Measurements from ENCODE around the gene CYSTM1. TPM values are rescaled to one million over a fixed set of nuclear protein-coding genes. Genes with fewer than 3 reads are reported as not detected.
A peak's percentile ranks its signal among the peaks of the same experiment; 100 is the strongest.

The CYSTM1 gene
- total RNA-seq, 1 experiment from 2014 or later, result 93.5 TPM

DNA sequence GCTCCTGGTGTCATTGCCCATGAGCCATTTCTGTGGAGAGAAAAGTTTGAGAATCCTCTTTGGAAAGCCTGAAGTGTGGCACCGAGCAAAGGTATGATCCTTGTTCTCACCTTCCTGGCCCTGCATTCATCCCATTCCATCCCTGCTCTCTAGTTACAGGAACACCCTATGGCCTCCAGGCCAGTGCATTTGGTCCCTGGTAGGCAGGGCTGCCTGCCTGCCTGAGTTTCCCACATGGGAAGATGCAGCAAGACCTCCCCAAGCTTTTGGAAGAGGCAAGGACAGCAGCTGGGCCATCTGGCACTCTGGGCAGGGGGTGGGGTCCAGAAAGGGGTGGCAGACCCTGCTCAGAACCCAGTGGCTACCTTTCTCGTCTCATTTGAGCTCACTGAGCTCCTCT, 24.8 kb upstream of the CYSTM1 start:
- H3K4me3 Mint-ChIP-seq (ENCODE audit: unreplicated experiment), result no peak overlapping the region
- POLR2A ChIA-PET, result no interaction called here
- intact Hi-C loops (cut with micrococcal nuclease; ENCODE audit: unreplicated experiment), result loop anchor here (10.0 kb wide), 1 partner anchor 285 kb away; no protein-coding TSS in a partner anchor
- no peaks in the 10 kb centered on the region for H3K36me3 Mint-ChIP-seq (ENCODE audit: insufficient read depth, unreplicated experiment)
- H3K27me3 ChIP-seq (replicated peaks; ENCODE audit: control insufficient read depth, insufficient read depth, low read length), result no peaks in the 10 kb centered on the region
- H3K27ac Mint-ChIP-seq (ENCODE audit: unreplicated experiment), result no peak overlapping the region
- H3K4me1 Mint-ChIP-seq (ENCODE audit: low read depth, unreplicated experiment), result peaks cover 8% of the 10 kb centered on the region
- no peak overlapping the region for H3K4me3 ChIP-seq (ENCODE audit: low read depth, low read length)
- BruUV-seq (replicated peaks), result no TSS peak
- no peaks in the 10 kb centered on the region for H3K36me3 ChIP-seq (ENCODE audit: control insufficient read depth, insufficient read depth, low read length)
- no peaks in the 10 kb centered on the region for H3K9me3 Mint-ChIP-seq (ENCODE audit: unreplicated experiment)
- no peaks in the 10 kb centered on the region for H3K27me3 Mint-ChIP-seq (ENCODE audit: insufficient read depth, unreplicated experiment)
- peaks cover 9% of the 10 kb centered on the region; the same call in 1 of the 2 replicates for H3K4me1 ChIP-seq
- H3K9me3 ChIP-seq, result no peaks in the 10 kb centered on the region
- DNase-seq, result no peak
- TF ChIP-seq CTCF (IDR thresholded peaks at IDR 0.05; ENCODE audit: insufficient read depth in 1 of 2, low read depth in 1 of 2, low read length in 1 of 2, severe bottlenecking in 1 of 2, unreplicated experiment in 1 of 2), result no peak
- CTCF ChIA-PET, result no interaction called here

DNA sequence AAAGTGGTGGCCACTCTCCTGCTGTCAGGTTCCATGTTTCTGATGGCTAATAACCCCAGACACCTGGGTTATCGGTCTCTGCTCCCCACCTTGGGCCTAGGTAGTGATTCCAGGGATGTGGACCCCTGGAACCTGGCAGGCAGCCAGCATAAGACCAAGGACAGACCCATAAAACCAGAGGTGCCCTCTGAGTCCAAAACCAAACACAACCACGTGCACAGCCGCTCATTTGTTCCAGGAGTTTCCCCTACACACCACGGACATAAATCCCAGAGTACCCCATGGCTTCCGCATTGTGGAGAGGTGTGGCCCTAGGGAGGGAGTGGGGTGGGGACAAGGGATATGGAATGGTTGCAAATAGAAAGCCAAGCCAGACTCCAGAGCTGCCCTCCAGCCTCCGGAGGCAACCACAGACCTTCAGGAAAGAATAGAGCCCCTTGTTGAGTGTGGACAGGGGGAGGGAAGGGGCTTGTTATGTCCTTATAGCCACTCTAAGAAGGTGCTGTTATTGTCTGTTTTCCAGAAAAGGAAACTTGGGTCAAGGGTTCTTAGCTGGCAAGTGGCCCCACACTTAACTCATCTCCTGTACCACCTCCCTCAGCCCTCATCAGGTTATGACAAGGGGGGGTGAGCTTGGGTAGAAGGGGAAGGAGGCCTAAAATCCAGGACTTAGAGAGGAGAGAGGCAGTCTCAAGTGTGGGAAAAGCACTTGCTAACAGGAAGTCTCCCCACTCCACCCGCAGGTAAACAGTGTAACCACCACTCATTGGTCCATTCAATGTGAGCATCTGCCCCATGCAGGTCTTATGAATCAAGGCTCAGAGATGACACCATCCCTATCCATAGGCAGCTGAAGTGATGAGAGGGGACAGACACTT, 23.6 kb upstream of the CYSTM1 start:
- POLR2A ChIA-PET, result no interaction called here
- Mint-ChIP-seq H3K4me1 (ENCODE audit: low read depth, unreplicated experiment) (peaks cover 8% of the 10 kb centered on the region), H3K27ac (ENCODE audit: unreplicated experiment) (peak overlapping the region; percentile 7), H3K36me3 (ENCODE audit: insufficient read depth, unreplicated experiment) (no peaks in the 10 kb centered on the region), H3K27me3 (ENCODE audit: insufficient read depth, unreplicated experiment) (no peaks in the 10 kb centered on the region), H3K9me3 (ENCODE audit: unreplicated experiment) (no peaks in the 10 kb centered on the region), H3K4me3 (ENCODE audit: unreplicated experiment) (peak overlapping the region; percentile 41)
- intact Hi-C loops (cut with micrococcal nuclease; ENCODE audit: unreplicated experiment), result loop anchor here (10.0 kb wide), 1 partner anchor 287 kb away; no protein-coding TSS in a partner anchor
- H3K36me3 ChIP-seq (ENCODE audit: control insufficient read depth, insufficient read depth, low read length), result no peaks in the 10 kb centered on the region
- no peak for DNase-seq
- no TSS peak for BruUV-seq (replicated peaks)
- no peaks in the 10 kb centered on the region for H3K27me3 ChIP-seq (replicated peaks; ENCODE audit: control insufficient read depth, insufficient read depth, low read length)
- no peaks in the 10 kb centered on the region for H3K9me3 ChIP-seq
- no peak for TF ChIP-seq CTCF (IDR thresholded peaks at IDR 0.05; ENCODE audit: insufficient read depth in 1 of 2, low read depth in 1 of 2, low read length in 1 of 2, severe bottlenecking in 1 of 2, unreplicated experiment in 1 of 2)
- H3K4me3 ChIP-seq (ENCODE audit: low read depth, low read length), result no peak overlapping the region
- CTCF ChIA-PET, result interaction anchor here (1.1 kb wide), 1 partner anchor 10 kb away, joined by 3 read pairs; no protein-coding TSS in a partner anchor
- peaks cover 9% of the 10 kb centered on the region; the same call in 1 of the 2 replicates for H3K4me1 ChIP-seq

DNA sequence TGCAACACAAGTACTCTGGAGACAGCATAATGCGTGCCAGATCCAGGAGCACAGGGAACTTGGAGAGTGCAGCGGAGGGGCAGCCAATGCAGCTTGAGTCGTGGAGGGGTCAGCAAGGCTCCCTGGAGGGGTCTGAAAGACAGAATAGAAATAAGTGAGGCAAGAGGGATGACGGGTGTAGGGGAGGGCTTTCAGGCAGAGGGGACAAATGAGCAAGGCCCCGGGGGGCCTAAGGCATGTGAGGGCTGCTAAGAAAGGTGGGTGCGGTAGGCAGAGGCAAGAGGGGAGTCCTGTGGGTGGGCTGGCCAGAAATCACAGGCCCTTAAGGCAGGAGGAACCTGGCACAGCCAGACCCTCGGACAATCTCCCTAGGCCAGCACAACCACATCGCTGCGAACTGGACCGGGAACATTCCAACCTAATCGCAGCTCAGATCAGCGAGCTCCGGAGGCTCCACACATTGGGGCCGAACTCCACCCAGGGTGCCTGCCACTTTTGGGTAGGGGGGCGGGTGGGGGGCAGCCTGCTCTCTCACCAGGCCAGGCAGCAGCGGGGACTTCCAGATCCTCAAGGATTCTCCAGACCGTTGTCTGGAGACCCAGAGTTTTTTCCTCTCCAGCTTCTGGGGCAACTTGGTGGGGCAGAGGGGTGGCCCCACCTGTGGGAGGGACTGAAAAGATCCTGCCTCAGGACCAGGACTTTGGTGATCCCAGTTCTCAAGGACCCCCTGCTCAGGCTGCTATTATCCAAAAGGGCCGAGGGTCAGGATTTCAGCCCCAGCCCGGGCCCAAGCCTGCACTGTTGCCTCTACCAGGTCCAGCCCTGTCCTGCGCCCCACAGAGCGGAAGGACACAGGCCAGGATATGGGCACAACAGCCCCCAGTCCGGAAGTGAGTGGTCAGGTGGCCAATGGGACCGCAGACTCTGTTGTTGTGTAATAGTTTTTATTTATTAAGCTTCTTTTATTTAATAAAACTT, 22.7 kb upstream of the CYSTM1 start:
- intact Hi-C loops (cut with micrococcal nuclease; ENCODE audit: unreplicated experiment), result loop anchor here (10.0 kb wide), 1 partner anchor 288 kb away; no protein-coding TSS in a partner anchor
- peak overlapping the region; percentile 41 for H3K4me3 Mint-ChIP-seq (ENCODE audit: unreplicated experiment)

More for the DNA sequence above, 22.7 kb upstream of the CYSTM1 start:
- CTCF ChIA-PET, result interaction anchor here (0.5 to 1.2 kb wide), 5 partner anchors 8 to 77 kb away, joined by 3 to 4 read pairs (median 3); no protein-coding TSS in a partner anchor
- H3K4me3 ChIP-seq (ENCODE audit: low read depth, low read length), result no peak overlapping the region
- H3K4me1 ChIP-seq, result peaks cover 9% of the 10 kb centered on the region; the same call in 1 of the 2 replicates
- Mint-ChIP-seq H3K4me1 (ENCODE audit: low read depth, unreplicated experiment) (peaks cover 8% of the 10 kb centered on the region), H3K27ac (ENCODE audit: unreplicated experiment) (peak overlapping the region; percentile 7), H3K27me3 (ENCODE audit: insufficient read depth, unreplicated experiment) (no peaks in the 10 kb centered on the region), H3K9me3 (ENCODE audit: unreplicated experiment) (no peaks in the 10 kb centered on the region), H3K36me3 (ENCODE audit: insufficient read depth, unreplicated experiment) (no peaks in the 10 kb centered on the region)
- DNase-seq, result peak in 1 of 2 experiments; percentile 24
- no peaks in the 10 kb centered on the region for H3K9me3 ChIP-seq
- POLR2A ChIA-PET, result no interaction called here
- no TSS peak for BruUV-seq (replicated peaks)
- TF ChIP-seq CTCF (IDR thresholded peaks at IDR 0.05; ENCODE audit: insufficient read depth in 1 of 2, low read depth in 1 of 2, low read length in 1 of 2, severe bottlenecking in 1 of 2, unreplicated experiment in 1 of 2), result no peak
- H3K27me3 ChIP-seq (replicated peaks; ENCODE audit: control insufficient read depth, insufficient read depth, low read length), result no peaks in the 10 kb centered on the region
- H3K36me3 ChIP-seq (ENCODE audit: control insufficient read depth, insufficient read depth, low read length), result no peaks in the 10 kb centered on the region

Data from Caco-2 (cell line).